Measurements from ENCODE around the gene RUNX3.

- no peak for TF ChIP-seq FOXP2 (optimal IDR thresholded peaks at IDR 0.05; ENCODE audit: control extremely low read depth, extremely low read length, insufficient read depth)
- TF ChIP-seq EZH2 (IDR thresholded peaks at IDR 0.05), result no peak
- TF ChIP-seq POLR2AphosphoS5 (IDR thresholded peaks at IDR 0.05; ENCODE audit: borderline replicate concordance, low read depth, low read length), result no peak
Observed at GRCh38 chr1:24940231-24940630, 10.2 kb upstream of the RUNX3 start.
